Panc1 (cell line): ENCODE results near the gene MTX1. TPM values are rescaled to one million over a fixed set of nuclear protein-coding genes. Genes with fewer than 3 reads are reported as not detected.

ENCODE experiments used
- ATAC-seq: fragments of 200-7000 bp; cut with Tn5 transposase; 2 replicates; pipeline ENCODE4 v1.9.1; 2020; ENCODE audit warnings: mild to moderate bottlenecking, moderate library complexity
- BruUV-seq: library from RNA; stranded (reverse); fragments of 400-500 nt; replicated peaks from 2 replicates; lab custom pipeline; 2021; lab: Mats Ljungman, UMichigan
- CTCF ChIA-PET: fragments of 300-600 bp; sonication (Branson Sonifier 250); formaldehyde crosslinking; loops from one replicate; lab custom pipeline; 2022; ENCODE audit warnings: antibody characterized with exemption; lab: Charles Lee
- POLR2A ChIA-PET: fragments of 300-600 bp; sonication (Branson Sonifier 250); formaldehyde crosslinking; loops from one replicate; lab custom pipeline; 2022; ENCODE audit warnings: antibody characterized with exemption; lab: Charles Lee
- DNase-seq: peaks from one replicate; pipeline ENCODE4 v3.0.0-alpha.2; 2010; ENCODE audit warnings: low read depth, low spot score
- H3K27ac ChIP-seq: 2 replicates; pipeline ENCODE4 v1.5.1; 2011; ENCODE audit warnings: mild to moderate bottlenecking, low read length, inconsistent platforms
- H3K27me3 ChIP-seq: fragments of 200-500 bp; sonication (Bioruptor generic); 2 replicates; pipeline ENCODE4 v1.6.0; 2014; ENCODE audit warnings: low read length, inconsistent platforms; ENCODE audit not compliant: control insufficient read depth, insufficient read depth
- H3K36me3 ChIP-seq: fragments of 200-500 bp; sonication (Bioruptor generic); 2 replicates; pipeline ENCODE4 v1.5.1; 2014; ENCODE audit warnings: inconsistent platforms, mild to moderate bottlenecking, low read length, moderate library complexity; ENCODE audit not compliant: control insufficient read depth, insufficient read depth
- H3K4me1 ChIP-seq: 2 replicates; pipeline ENCODE4 v1.5.1; 2011; ENCODE audit warnings: inconsistent platforms, mild to moderate bottlenecking, low read length, moderate library complexity; ENCODE audit not compliant: control insufficient read depth, insufficient read depth
- H3K4me3 ChIP-seq, 2 experiments: 2 replicates each; pipeline ENCODE4 v1.5.1; 2011 to 2012; ENCODE audit warnings: low read depth in 2 of 2, low read length in 2 of 2, mild to moderate bottlenecking in 2 of 2, inconsistent platforms in 1 of 2, moderate library complexity in 1 of 2
- H3K9me3 ChIP-seq: fragments of 200-500 bp; sonication (Bioruptor generic); 2 replicates; pipeline ENCODE4 v1.5.1; 2014; ENCODE audit warnings: low read depth, mild to moderate bottlenecking, inconsistent platforms, low read length, moderate library complexity; ENCODE audit not compliant: control insufficient read depth, insufficient read depth
- POLR2AphosphoS5 ChIP-seq: IDR thresholded peaks from 2 replicates; pipeline ENCODE4 v1.6.1; 2012; ENCODE audit warnings: mild to moderate bottlenecking, low read depth, low read length, moderate library complexity
- REST ChIP-seq, 2 experiments: IDR thresholded peaks; 2 replicates each; pipeline ENCODE4 v1.6.1; 2011 to 2012; ENCODE audit warnings: low read depth in 2 of 2, control low read depth in 1 of 2, low read length in 1 of 2, mild to moderate bottlenecking in 1 of 2, moderate library complexity in 1 of 2; ENCODE audit not compliant: insufficient read depth in 1 of 2
- SIN3A ChIP-seq: IDR thresholded peaks from 2 replicates; pipeline ENCODE4 v1.6.1; 2012; ENCODE audit warnings: low read depth, mild to moderate bottlenecking, low read length, moderate library complexity, borderline replicate concordance; ENCODE audit not compliant: insufficient read depth
- TCF7L2 ChIP-seq: IDR thresholded peaks from 2 replicates; pipeline ENCODE4 v1.6.1; 2011; ENCODE audit warnings: mild to moderate bottlenecking, low read depth, low read length, inconsistent platforms
- in situ Hi-C: cut with HindIII; loops from 2 replicates; pipeline ENCODE4 v1.10.0; 2016; ENCODE audit warnings: low sequenced_read_pairs, low pct_unique_long_range_greater_than_20kb
- intact Hi-C: fragments of 100-400 bp; cut with micrococcal nuclease; formaldehyde crosslinking; loops from one replicate; pipeline ENCODE4 v1.10.0; 2022; ENCODE audit not compliant: unreplicated experiment
- total RNA-seq: library from RNA; stranded (reverse); gene quantifications from one replicate; pipeline ENCODE4 v1.2.1, GENCODE V29; 2021; ENCODE audit not compliant: unreplicated experiment
- TF ChIP-seq, protein P1 (sequence below): fragments of 450-650 bp; IDR thresholded peaks from 2 replicates; pipeline ENCODE4 v1.5.1; 2017; ENCODE audit warnings: mild to moderate bottlenecking

MTX1 gene
- total RNA-seq, 1 experiment from 2014 or later: 53.6 TPM

DNA sequence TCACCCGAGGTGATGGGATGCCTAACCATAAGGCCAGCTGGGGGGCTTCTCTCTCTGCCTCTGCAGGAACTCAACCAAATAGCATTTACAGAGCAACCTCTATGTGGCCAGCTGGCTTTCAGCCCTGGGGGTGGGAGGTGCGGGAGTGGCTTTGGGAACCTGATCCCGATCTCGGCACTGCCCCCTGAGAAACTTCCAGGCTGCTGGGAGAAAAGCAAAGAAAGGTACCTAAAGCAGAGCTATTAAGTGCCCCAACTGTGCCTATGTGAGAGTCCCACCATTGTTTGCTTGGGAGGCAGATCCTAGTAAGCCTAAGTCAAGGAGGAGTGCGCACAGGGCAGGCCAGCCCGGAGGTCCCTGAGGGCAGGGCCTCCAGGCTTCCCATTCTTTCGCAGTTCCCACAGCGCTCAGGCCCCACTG is 42.4 kb upstream of the MTX1 start:
- no TSS peak for BruUV-seq
- no peak overlapping the region for H3K4me3 ChIP-seq
- ChIA-PET CTCF (interaction anchor here (0.5 kb wide), 1 partner anchor 165 kb away, joined by 3 read pairs; no protein-coding TSS in a partner anchor), POLR2A (no interaction called here)
- in situ Hi-C loops (no loop called here), intact Hi-C loops (no loop called here)
- no peaks in the 10 kb centered on the region for H3K9me3 ChIP-seq
- H3K27ac ChIP-seq: no peak overlapping the region
- peaks cover 6% of the 10 kb centered on the region; the same call in 1 of the 2 replicates for H3K4me1 ChIP-seq
- ATAC-seq (no peak), DNase-seq (no peak)
- H3K27me3 ChIP-seq: no peaks in the 10 kb centered on the region
- TF ChIP-seq SIN3A (no peak), POLR2AphosphoS5 (no peak), REST (IDR thresholded peaks at IDR 0.05; ENCODE audit: insufficient read depth in 1 of 2, low read depth in 2 of 2, low read length in 1 of 2) (no peak), TCF7L2 (no peak)
- TF ChIP-seq, protein P1, sequence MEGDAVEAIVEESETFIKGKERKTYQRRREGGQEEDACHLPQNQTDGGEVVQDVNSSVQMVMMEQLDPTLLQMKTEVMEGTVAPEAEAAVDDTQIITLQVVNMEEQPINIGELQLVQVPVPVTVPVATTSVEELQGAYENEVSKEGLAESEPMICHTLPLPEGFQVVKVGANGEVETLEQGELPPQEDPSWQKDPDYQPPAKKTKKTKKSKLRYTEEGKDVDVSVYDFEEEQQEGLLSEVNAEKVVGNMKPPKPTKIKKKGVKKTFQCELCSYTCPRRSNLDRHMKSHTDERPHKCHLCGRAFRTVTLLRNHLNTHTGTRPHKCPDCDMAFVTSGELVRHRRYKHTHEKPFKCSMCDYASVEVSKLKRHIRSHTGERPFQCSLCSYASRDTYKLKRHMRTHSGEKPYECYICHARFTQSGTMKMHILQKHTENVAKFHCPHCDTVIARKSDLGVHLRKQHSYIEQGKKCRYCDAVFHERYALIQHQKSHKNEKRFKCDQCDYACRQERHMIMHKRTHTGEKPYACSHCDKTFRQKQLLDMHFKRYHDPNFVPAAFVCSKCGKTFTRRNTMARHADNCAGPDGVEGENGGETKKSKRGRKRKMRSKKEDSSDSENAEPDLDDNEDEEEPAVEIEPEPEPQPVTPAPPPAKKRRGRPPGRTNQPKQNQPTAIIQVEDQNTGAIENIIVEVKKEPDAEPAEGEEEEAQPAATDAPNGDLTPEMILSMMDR: no peak
- no peaks in the 10 kb centered on the region; the same call in 1 of the 2 replicates for H3K36me3 ChIP-seq

DNA sequence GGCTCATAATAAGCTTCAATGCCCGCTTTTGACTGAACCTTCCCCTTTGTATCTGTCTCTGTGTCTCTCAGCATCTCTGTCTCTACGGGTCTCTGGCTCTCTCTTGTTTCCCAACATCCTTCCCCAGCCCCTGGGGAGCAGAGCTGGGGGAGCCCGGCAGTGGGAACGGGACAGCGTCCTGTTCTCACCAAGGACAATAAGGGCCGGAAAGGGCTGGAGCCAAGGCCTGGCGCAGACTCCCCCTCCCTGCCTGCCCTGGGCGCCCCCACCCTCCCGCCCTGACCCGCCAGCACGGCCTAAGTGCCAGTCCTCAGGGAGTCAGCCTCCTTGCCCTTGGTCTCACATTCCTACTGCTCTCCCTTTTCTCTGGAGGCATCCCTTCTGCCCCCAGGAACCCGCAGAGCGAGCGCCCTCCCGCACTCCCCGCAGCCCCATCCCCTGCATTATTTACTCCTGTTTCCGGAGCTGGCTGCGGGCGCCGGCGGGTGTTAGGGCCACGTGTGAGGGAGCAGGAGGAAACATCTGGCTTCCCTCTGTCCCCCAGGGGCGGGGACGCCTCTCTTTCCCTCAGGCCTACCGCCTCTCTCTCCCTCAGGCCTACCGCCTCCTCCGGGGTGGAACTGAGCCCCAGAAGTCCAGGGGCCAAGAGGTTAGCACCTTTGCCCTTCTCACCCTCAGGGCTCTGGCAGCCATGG is 41.9 kb upstream of the MTX1 start:
- H3K36me3 ChIP-seq: no peaks in the 10 kb centered on the region; the same call in 1 of the 2 replicates
- no peak overlapping the region for H3K27ac ChIP-seq
- TF ChIP-seq TCF7L2 (no peak), POLR2AphosphoS5 (no peak), SIN3A (no peak), REST (IDR thresholded peaks at IDR 0.05; ENCODE audit: insufficient read depth in 1 of 2, low read depth in 2 of 2, low read length in 1 of 2) (no peak)
- TF ChIP-seq, protein P1: no peak
- ChIA-PET CTCF (interaction anchor here (0.5 to 3.3 kb wide), 9 partner anchors 27 to 165 kb away, joined by 3 to 27 read pairs (median 4); no protein-coding TSS in a partner anchor), POLR2A (interaction anchor here (0.7 to 1.2 kb wide), 2 partner anchors 27 to 35 kb away, joined by 3 read pairs; no protein-coding TSS in a partner anchor)
- H3K4me1 ChIP-seq: peaks cover 6% of the 10 kb centered on the region
- no peak for ATAC-seq
- H3K27me3 ChIP-seq: no peaks in the 10 kb centered on the region
- intact Hi-C loops (no loop called here), in situ Hi-C loops (no loop called here)
- H3K4me3 ChIP-seq: no peak overlapping the region
- H3K9me3 ChIP-seq: no peaks in the 10 kb centered on the region
- DNase-seq: no peak
- BruUV-seq: no TSS peak
